ENCODE measurements around the gene MEAF6.
"Not testable (repeated sequence)": the region's sequence is repeated elsewhere in the genome, so short reads cannot be mapped to it uniquely, and the experiment has no call there.

The MEAF6 gene

GRCh38 chr1:37514350-37515184 lies at the start of gene MEAF6:
Gene MEAF6 (minus strand): TSS chr1:37514766. CDS start chr1:37514746, 20 bp downstream.
- peak; percentile 85 for DNase-seq

- DNase-seq = no peak
Observed at GRCh38 chr1:37562984-37563383, 48.4 kb upstream of the MEAF6 start.

- DNase-seq = peak; percentile 20
Observed at GRCh38 chr1:37561133-37562132, 46.9 kb upstream of the MEAF6 start.

- no peak for DNase-seq
Observed at GRCh38 chr1:37560401-37561132, 46.0 kb upstream of the MEAF6 start.

- DNase-seq = not testable (repeated sequence)
Observed at GRCh38 chr1:37559957-37560379, 45.4 kb upstream of the MEAF6 start.

- DNase-seq = no peak
Observed at GRCh38 chr1:37559080-37559479, 44.5 kb upstream of the MEAF6 start.

- no peak for DNase-seq
Observed at GRCh38 chr1:37558411-37558810, 43.8 kb upstream of the MEAF6 start.

GRCh38 chr1:37557402-37557801 lies 42.8 kb upstream of the MEAF6 start:
- no peak for DNase-seq

GRCh38 chr1:37556712-37557196 lies 42.2 kb upstream of the MEAF6 start, which contains the start of gene DNALI1:
Gene DNALI1 (plus strand): TSS chr1:37556940. CDS start chr1:37556995, 55 bp downstream.
- DNase-seq = peak; percentile 41

- DNase-seq = peak; percentile 94
Observed at GRCh38 chr1:37553927-37554808, 39.6 kb upstream of the MEAF6 start, which contains the start of gene SNIP1. Gene SNIP1 (minus strand): TSS chr1:37554293. CDS start chr1:37554229, 64 bp downstream.

GRCh38 chr1:37553598-37553926 lies 39.0 kb upstream of the MEAF6 start:
- DNase-seq = no peak

GRCh38 chr1:37549341-37549740 lies 34.8 kb upstream of the MEAF6 start:
- no peak for DNase-seq

GRCh38 chr1:37545019-37545418 lies 30.5 kb upstream of the MEAF6 start:
- DNase-seq = no peak

GRCh38 chr1:37544530-37544929 lies 30.0 kb upstream of the MEAF6 start:
- no peak for DNase-seq

GRCh38 chr1:37540036-37540785 lies 25.6 kb upstream of the MEAF6 start:
- DNase-seq = no peak

GRCh38 chr1:37539154-37539553 lies 24.6 kb upstream of the MEAF6 start:
- DNase-seq = not testable (repeated sequence)

GRCh38 chr1:37537378-37537777 lies 22.8 kb upstream of the MEAF6 start:
- DNase-seq = no peak

GRCh38 chr1:37533317-37534093 lies 18.9 kb upstream of the MEAF6 start:
- no peak for DNase-seq

- not testable (repeated sequence) for DNase-seq
Observed at GRCh38 chr1:37532418-37533156, 18.0 kb upstream of the MEAF6 start.

Data from CD4-positive, alpha-beta T cell treated with Interleukin-15 for 1 hour (primary cell).